HG03439 (cell line): ENCODE measurements around the gene SYNDIG1L.
"Not testable (repeated sequence)": the region's sequence is repeated elsewhere in the genome, so short reads cannot be mapped to it uniquely, and the experiment has no call there.

ENCODE experiments used
- ATAC-seq: cut with Tn5 transposase; IDR thresholded peaks from one replicate; pipeline ENCODE4 v1.9.1; 2021; ENCODE audit warnings: mild to moderate bottlenecking, moderate library complexity; ENCODE audit not compliant: unreplicated experiment

The SYNDIG1L gene

GRCh38 chr14:74426202-74426582, at the start of gene SYNDIG1L:
Gene SYNDIG1L (minus strand): TSS chr14:74426210. CDS start chr14:74409744, 16,466 bp downstream.
- no peak for ATAC-seq

GRCh38 chr14:74475678-74476077, 49.7 kb upstream of the SYNDIG1L start:
- no peak for ATAC-seq

- ATAC-seq = no peak
Observed at GRCh38 chr14:74474376-74474775, 48.4 kb upstream of the SYNDIG1L start.

DNA sequence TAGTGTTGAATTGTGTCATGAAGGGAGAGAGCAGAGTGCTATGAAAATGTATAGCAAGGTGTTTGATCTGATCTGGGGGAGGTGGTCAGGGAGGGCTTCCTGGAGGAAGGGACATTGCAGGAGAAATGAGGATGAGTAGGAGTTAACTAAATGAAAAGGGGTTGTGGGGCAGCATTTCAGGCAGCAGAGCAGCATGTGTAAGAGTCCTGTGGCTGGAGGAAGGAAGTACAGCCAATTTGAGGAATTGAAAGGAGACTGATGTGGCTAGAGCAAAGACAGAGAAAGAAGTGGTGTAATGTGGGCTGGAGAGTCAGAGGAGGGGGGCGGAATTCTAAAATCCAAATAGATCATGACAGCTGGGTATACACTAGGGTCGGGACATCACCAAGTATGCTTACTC, 46.6 kb upstream of the SYNDIG1L start:
- no peak for ATAC-seq

- no peak for ATAC-seq
Observed at GRCh38 chr14:74469548-74470518, 43.8 kb upstream of the SYNDIG1L start.

DNA sequence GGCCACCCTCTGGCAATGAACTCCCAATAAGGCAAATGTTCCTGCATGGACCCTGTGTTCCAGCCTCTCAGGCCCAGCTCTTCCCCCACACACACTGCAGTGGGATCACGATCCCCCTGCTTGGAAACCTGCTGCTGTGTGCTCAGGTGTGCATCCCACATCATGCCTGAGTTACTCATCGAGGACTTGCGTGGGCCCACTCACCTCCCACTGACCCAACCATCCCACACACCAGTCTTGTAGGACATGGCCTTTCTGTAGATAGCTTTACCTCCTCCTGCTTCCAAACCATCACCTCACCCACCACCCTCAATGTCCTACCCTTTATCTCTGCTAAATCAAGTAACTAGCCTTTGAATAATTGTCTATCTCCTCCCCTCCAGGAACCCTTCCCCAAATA, 42.5 kb upstream of the SYNDIG1L start:
- no peak for ATAC-seq

DNA sequence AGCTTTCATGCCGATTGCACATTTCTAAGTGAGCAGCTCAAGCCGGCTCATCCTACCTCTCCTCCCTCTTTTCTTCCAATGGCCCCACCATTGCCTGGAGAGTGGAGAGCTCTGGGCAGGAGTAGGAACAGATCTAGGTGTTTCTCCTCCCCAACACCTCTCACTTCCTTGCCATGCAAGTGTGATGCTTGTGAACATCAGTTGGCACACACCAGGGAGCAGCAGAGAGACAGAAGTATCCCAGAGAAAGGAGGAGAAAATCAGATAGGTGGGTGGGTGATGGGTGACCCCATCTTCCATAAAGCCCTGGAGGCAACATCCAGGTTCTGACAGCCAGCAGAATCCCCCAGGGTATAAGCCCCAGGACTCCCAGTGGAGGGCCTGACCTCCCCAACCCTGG, 39.3 kb upstream of the SYNDIG1L start:
- no peak for ATAC-seq

- ATAC-seq = no peak
Observed at GRCh38 chr14:74464785-74465184, 38.8 kb upstream of the SYNDIG1L start.

- no peak for ATAC-seq
Observed at GRCh38 chr14:74463697-74464096, 37.7 kb upstream of the SYNDIG1L start.

DNA sequence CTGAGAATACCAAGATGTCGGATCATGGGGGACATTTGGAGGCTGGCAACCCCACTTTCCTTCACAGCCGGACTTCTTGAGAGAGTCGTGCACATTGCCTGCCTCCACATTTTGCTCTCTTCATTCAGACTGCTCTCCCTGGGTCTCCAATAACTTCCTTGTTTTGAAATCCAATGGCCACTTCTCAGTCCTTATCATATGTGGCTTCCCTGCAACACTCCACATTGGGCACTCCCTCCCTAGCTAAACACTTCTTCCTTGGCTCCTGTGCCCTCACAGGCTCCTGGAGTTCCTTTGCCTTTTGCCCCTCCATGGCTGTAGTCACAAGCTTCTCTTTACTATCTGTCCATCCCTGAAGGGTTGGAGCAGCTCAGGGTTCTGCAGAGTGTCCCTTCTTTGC, 37.0 kb upstream of the SYNDIG1L start:
- ATAC-seq = no peak

DNA sequence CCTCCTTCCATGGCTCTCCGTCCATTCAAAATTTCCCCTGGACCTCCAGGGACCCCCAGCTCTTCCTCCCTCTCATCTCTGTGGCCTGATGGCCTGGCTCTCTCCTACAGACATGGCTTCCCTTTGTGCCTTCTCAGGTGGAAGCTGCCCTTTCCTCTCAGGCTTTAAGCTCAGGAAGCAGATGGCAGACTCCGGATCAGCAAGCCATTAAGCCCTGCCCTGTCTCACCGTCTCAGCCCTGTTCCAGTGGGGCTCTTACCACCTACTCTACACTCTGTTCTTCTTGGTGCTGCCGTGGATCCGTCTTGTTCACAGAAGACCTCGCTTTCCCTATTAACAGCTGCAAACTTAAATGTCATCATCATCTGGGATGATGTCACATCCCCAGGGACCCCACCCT, 34.0 kb upstream of the SYNDIG1L start:
- ATAC-seq = no peak

DNA sequence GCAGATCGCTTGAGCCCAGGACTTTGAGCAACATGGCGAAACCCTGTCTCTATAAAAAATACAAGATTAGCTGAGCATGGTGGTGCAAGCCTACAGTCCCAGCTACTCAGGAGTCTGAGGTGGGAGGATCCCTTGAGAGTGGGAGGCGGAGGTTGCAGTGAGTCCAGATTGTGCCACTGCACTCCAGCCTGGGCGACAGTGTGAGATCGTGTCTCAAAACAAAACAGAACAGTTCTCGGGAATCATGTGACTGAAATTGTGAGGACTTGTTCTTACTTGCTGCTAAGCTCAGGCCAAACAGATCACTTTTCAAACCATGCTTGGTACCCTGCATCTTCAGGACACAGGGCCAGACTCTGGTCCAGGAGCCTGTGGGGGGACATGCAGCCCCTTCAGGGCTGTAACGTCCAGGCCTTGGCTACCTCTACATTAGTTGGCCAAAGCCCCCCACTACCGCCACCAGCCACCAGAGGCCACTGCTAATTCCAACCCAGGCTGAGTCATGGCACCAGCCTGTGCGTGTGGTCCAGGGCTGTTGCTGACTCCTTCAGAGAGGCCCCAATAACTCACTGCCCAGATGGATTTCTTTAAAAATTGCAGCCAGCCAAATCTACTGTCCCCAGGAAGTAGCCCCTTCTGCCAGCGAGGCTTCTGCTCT, 33.4 kb upstream of the SYNDIG1L start:
- ATAC-seq = no peak

GRCh38 chr14:74457565-74457895, 31.5 kb upstream of the SYNDIG1L start:
- no peak for ATAC-seq

DNA sequence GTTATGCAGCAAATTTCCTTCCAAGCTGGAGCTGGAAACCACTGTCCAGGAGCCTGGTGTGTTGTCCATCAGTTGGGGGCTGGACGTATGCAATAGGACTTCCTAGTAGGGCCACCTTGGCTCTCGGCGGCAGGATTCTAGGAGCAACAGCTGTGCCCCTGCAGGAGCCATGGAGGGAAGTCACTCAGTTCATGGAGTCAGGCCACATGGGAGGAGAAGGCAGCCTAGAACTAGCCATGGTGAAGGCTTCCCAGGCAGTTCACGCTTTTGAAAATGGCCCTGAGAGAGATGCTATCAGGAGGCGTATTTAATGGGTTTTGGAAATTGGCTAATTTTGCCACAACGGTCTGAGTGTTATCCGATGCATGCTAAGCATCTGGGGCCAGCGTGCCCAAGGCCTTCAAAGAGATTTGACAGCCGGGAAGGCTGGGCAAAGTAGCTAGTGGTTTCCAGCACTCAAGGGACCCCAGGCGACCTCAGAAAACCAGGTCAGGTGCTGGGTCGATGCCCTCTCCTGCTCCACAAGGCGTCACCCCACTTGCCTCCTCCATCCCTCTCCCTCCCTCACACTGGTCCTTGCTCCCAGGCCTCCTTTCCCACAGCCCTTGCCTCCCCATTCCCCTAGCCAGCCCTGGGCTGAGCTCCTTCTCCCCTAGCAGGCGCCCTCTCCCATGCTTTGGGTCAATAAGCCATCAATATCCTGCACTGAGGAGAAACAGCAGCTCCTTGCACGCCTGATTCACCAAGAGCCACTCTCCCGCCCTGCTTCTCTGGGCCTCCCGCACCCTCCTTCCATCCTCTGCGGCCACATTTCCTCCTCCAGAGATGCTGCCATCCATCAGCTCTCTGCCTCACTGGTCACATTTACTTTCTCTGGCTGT, 30.9 kb upstream of the SYNDIG1L start:
- no peak for ATAC-seq

DNA sequence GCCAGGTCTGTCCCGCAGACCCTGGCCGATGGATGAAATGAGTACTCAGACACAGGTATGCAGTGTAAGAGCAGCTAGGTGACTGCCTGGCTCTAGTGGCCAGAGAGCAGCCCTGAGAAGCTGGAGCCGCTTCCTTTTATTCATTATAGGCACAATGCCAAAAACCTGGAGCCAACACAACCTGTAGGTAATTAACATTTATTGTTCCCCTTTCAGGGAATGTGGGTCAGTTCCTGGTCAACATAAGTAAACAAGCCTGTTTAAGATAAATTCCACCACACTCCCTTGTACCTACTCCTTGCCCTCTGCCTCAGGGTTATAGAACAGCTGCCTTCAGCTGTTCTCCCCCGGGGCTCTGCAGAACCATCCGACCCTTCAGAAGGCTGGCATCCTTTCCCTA, 28.4 kb upstream of the SYNDIG1L start:
- not testable (repeated sequence) for ATAC-seq

DNA sequence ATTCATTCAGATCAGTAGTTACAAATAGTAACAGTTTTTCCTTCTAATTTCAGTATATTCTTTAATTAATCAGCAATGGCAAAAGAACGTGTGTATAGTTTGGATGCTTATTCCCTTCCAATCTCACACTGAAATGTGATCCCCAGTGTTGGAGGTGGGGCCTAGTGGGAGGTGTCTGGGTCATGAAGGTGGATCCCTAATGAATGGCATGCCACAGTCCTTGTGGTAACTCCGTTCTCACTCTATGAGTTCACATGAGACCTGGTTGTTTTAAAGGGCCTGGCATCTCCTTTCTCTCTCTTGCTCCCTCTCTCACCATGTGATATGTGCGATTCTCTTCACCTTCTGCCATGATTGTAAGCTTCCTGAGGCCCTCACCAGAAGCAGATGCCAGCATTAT, 18.9 kb upstream of the SYNDIG1L start:
- no peak for ATAC-seq

- no peak for ATAC-seq
Observed at GRCh38 chr14:74442757-74443156, 16.7 kb upstream of the SYNDIG1L start.

- ATAC-seq = no peak
Observed at GRCh38 chr14:74441113-74441512, 15.1 kb upstream of the SYNDIG1L start.

GRCh38 chr14:74438351-74438915, 12.4 kb upstream of the SYNDIG1L start:
- no peak for ATAC-seq

GRCh38 chr14:74437496-74438053, 11.6 kb upstream of the SYNDIG1L start:
- ATAC-seq = no peak

GRCh38 chr14:74434294-74434693, 8.3 kb upstream of the SYNDIG1L start:
- ATAC-seq = no peak
